Measurements from ENCODE around the gene PTGER1. TPM values are rescaled to one million over a fixed set of nuclear protein-coding genes. Genes with fewer than 3 reads are reported as not detected.

The PTGER1 gene
- total and polyA plus RNA-seq, 9 of the 15 experiments (the other 6 are each of a cell fraction or from before 2014, with no cell fraction given): 0.06 to 0.36 (median 0.31) TPM; not detected in 5

- TF ChIP-seq, protein P1, sequence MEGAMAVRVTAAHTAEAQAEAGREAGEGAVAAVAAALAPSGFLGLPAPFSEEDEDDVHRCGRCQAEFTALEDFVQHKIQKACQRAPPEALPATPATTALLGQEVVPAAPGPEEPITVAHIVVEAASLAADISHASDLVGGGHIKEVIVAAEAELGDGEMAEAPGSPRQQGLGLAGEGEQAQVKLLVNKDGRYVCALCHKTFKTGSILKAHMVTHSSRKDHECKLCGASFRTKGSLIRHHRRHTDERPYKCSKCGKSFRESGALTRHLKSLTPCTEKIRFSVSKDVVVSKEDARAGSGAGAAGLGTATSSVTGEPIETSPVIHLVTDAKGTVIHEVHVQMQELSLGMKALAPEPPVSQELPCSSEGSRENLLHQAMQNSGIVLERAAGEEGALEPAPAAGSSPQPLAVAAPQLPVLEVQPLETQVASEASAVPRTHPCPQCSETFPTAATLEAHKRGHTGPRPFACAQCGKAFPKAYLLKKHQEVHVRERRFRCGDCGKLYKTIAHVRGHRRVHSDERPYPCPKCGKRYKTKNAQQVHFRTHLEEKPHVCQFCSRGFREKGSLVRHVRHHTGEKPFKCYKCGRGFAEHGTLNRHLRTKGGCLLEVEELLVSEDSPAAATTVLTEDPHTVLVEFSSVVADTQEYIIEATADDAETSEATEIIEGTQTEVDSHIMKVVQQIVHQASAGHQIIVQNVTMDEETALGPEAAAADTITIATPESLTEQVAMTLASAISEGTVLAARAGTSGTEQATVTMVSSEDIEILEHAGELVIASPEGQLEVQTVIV (CRISPR knock-in tag; IDR thresholded peaks at IDR 0.05; ENCODE audit: borderline replicate concordance): no peak
- no peak for TF ChIP-seq STAG1 (CRISPR knock-in tag; IDR thresholded peaks at IDR 0.05; ENCODE audit: borderline replicate concordance)
- TF ChIP-seq ARID1B (IDR thresholded peaks at IDR 0.05): peak; percentile 28; the same call in 1 of the 2 replicates
- no peak; a peak in 1 of 4 replicates for TF ChIP-seq MLX (CRISPR knock-in tag; conservative IDR thresholded peaks at IDR 0.05)
- peak; percentile 82 for TF ChIP-seq PML (IDR thresholded peaks at IDR 0.05; ENCODE audit: low read length)
- no peak for TF ChIP-seq CEBPB (tag; IDR thresholded peaks at IDR 0.05)
- TF ChIP-seq NFYB (IDR thresholded peaks at IDR 0.05; ENCODE audit: extremely low read depth, insufficient read length): peak; percentile 35
- no peak for TF ChIP-seq HOXB6 (CRISPR knock-in tag; IDR thresholded peaks at IDR 0.05; ENCODE audit: borderline replicate concordance)
- TF ChIP-seq BRF1 (IDR thresholded peaks at IDR 0.05; ENCODE audit: borderline replicate concordance, extremely low read depth, insufficient read length): no peak
- TF ChIP-seq ETV1 (tag; conservative IDR thresholded peaks at IDR 0.05; ENCODE audit: low read depth): 0 out of 2 replicates have a peak, but pooled peaks have one; percentile 37
- TF ChIP-seq CC2D1A (IDR thresholded peaks at IDR 0.05): no peak
- peak in 1 of 3 experiments; percentile 73 for TF ChIP-seq YY1 (IDR thresholded peaks at IDR 0.05; ENCODE audit: borderline replicate concordance in 1 of 3, control insufficient read depth in 1 of 3, extremely low read depth in 1 of 3, insufficient read depth in 3 of 3, insufficient read length in 1 of 3, insufficient replicate concordance in 2 of 3, low read depth in 1 of 3, low read length in 2 of 3)
- TF ChIP-seq, protein P2, sequence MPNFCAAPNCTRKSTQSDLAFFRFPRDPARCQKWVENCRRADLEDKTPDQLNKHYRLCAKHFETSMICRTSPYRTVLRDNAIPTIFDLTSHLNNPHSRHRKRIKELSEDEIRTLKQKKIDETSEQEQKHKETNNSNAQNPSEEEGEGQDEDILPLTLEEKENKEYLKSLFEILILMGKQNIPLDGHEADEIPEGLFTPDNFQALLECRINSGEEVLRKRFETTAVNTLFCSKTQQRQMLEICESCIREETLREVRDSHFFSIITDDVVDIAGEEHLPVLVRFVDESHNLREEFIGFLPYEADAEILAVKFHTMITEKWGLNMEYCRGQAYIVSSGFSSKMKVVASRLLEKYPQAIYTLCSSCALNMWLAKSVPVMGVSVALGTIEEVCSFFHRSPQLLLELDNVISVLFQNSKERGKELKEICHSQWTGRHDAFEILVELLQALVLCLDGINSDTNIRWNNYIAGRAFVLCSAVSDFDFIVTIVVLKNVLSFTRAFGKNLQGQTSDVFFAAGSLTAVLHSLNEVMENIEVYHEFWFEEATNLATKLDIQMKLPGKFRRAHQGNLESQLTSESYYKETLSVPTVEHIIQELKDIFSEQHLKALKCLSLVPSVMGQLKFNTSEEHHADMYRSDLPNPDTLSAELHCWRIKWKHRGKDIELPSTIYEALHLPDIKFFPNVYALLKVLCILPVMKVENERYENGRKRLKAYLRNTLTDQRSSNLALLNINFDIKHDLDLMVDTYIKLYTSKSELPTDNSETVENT (CRISPR knock-in tag; IDR thresholded peaks at IDR 0.05): peak; percentile 81; the same call in 1 of the 2 replicates
- TF ChIP-seq RBFOX2 (IDR thresholded peaks at IDR 0.05; ENCODE audit: low read depth, low read length): peak; percentile 95
- no peak for TF ChIP-seq SPI1 (IDR thresholded peaks at IDR 0.05; ENCODE audit: borderline replicate concordance, low read depth, low read length)
- TF ChIP-seq FOXA3 (CRISPR knock-in tag; conservative IDR thresholded peaks at IDR 0.05 in 1 of 2, IDR thresholded peaks at IDR 0.05 in 1 of 2): no peak
- TF ChIP-seq ZNF561 (CRISPR knock-in tag; conservative IDR thresholded peaks at IDR 0.05): no peak
- no peak for TF ChIP-seq KAT8 (IDR thresholded peaks at IDR 0.05; ENCODE audit: low read depth)
- TF ChIP-seq SREBF1 (IDR thresholded peaks at IDR 0.05; ENCODE audit: borderline replicate concordance, low read depth, low read length): no peak
- TF ChIP-seq ZNF431 (CRISPR knock-in tag; IDR thresholded peaks at IDR 0.05): no peak
- no peak; the same call in 1 of the 2 replicates for TF ChIP-seq NR4A1 (CRISPR knock-in tag; IDR thresholded peaks at IDR 0.05)
- 0 out of 2 replicates have a peak, but pooled peaks have one; percentile 50 for TF ChIP-seq NR4A1 (tag; IDR thresholded peaks at IDR 0.05)
Measured at GRCh38 chr19:14517840-14518505, 42.8 kb upstream of the PTGER1 start, which contains the start of gene DNAJB1 (continued).
